HG03066 (cell line): ENCODE measurements around the gene PCGF1.

Experiments
- ATAC-seq: cut with Tn5 transposase; IDR thresholded peaks from one replicate; pipeline ENCODE4 v1.9.1; 2021; ENCODE audit warnings: low read depth; ENCODE audit not compliant: unreplicated experiment

The PCGF1 gene

DNA sequence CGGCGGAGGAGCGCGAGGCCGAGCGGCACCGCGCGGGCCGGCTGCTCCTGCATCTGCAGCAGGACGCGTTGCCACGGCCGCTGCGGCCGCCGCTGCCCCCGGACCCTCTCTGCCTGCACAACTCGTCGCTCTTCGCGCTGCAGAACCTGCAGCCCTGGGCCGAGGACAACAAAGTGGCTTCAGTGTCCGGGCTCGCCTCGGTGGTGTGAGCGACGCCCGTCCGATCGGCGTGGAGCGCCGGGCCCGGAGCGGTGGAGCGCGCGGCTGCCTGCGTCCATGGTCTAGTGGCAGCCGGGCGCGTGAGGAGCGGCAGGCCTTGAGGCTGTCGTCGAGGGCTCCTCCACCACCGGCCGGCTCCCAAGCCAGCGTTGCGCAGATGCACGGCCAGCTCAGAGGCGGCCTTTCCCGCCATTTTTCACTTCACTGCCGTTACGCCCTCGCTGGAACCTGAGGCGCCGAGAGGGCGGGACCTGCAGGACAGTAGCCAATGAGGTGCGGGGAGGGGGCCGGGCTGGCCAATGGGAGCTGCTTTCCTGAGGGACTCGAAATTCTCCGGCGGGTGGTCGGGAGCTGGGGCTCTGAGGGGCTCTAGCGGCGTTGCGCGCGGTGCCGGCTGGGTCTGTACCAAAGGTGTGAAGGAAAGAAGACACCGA, 8.6 kb upstream of the PCGF1 start:
- no peak for ATAC-seq

DNA sequence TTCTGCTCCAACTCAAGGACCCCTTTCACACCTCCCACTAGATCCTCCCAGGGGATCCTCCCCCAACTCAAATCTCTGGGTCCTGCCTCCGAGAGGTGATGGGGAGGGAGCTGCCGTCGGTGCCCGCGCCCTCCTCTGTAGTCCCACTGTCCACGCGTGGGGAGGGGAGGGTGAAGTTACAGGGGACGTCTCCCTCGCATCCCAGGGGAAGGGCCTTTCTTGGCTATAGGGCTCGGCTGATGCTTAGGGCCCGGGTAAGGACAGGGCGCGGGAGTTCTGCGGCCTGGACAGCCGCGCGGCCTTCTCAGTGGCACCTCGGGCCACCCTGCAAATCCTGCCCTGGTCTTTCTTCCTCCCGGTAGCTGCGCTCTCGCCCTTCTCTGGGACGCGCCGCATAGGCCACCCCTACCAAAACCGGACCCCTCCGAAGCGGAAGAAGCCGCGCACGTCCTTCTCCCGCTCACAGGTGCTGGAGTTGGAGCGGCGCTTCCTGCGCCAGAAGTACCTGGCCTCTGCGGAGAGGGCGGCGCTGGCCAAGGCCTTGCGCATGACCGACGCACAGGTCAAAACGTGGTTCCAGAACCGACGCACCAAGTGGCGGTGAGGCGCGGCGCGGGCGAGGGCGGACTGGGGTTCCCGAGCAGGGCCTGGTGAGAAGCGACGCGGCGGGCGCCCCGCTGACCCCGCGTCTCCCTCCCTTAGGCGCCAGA, 7.9 kb upstream of the PCGF1 start:
- no peak for ATAC-seq

DNA sequence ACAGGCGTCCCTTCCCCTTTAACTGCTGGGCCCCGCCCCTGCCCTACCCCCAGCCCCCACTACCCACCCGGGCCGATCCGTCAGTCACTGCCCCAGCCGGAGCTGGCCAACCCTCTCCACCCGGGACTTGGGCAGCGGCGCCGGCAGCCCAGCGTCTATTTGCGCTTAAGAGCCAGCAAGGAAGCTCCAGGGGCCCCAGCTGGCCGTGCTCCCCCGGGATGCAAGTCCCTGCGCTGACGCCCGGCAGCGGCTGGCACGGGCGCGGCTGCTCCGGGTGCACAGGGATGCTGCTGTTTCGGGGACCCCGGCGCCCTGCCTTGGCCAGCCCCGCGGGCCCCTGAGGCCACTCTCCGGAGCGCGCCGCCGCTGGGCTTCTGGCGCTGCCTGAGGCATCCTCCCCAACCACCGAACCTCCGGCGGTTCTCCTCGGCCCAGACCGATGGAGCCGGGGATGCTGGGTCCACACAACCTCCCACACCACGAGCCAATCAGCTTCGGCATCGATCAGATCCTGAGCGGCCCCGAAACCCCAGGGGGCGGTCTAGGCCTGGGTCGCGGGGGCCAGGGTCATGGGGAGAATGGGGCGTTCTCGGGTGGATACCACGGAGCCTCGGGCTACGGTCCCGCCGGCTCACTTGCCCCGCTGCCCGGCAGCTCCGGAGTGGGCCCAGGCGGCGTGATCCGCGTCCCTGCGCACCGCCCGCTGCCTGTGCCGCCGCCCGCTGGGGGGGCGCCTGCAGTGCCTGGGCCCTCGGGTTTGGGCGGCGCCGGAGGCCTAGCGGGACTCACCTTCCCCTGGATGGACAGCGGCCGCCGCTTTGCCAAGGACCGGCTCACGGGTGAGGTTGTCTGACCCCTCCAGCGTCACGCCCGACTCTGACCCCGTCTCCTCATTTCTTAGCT, 7.1 kb upstream of the PCGF1 start, which contains the start of gene TLX2:
Gene TLX2 (plus strand): TSS at position 83 of the 903 bp plus-strand sequence. CDS start 357 bp downstream, at position 440.
- no peak for ATAC-seq

GRCh38 chr2:74513605-74514367, 6.3 kb upstream of the PCGF1 start:
- ATAC-seq: no peak

DNA sequence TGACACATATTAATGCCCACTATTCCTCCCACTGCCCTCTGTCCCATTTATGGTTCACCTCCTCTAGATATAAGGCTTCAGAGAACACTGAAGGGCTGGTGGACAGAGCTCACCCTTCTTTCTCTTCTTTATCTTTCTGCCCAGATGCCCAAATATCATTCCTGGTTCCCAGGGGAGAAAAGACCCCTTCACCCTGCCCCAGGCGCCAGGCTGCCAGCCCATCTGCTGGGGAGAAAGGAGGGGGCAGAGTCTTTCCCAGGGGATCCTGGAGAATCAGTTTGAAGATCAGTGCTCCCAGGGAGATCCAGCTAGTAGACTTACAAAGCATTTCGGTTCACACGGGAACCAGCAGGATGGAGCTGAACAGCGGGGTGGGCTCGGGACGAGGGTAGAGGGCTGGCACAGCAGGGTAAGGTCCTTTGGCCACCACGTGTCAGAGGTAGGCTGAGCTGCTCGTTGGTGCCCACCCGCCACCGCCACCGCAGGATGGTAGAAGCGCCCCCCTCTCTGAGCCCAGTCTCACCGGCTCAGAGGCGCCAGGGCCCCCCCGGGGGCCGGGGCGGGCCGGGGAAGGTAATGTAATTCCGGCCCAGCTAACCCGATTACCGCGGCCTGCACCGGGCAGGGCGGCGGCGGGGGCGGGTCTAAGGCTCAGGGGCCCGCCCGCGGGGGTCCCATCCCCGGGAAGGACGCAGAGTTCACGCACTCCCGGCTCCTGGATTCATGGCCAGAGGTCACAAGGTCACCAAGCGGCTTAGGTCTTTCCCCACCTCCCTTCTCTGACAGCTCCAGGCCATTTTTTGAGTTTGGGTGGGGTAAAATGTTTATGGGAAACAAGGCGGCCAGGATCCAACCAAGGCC, 5.5 kb upstream of the PCGF1 start:
- ATAC-seq: no peak

DNA sequence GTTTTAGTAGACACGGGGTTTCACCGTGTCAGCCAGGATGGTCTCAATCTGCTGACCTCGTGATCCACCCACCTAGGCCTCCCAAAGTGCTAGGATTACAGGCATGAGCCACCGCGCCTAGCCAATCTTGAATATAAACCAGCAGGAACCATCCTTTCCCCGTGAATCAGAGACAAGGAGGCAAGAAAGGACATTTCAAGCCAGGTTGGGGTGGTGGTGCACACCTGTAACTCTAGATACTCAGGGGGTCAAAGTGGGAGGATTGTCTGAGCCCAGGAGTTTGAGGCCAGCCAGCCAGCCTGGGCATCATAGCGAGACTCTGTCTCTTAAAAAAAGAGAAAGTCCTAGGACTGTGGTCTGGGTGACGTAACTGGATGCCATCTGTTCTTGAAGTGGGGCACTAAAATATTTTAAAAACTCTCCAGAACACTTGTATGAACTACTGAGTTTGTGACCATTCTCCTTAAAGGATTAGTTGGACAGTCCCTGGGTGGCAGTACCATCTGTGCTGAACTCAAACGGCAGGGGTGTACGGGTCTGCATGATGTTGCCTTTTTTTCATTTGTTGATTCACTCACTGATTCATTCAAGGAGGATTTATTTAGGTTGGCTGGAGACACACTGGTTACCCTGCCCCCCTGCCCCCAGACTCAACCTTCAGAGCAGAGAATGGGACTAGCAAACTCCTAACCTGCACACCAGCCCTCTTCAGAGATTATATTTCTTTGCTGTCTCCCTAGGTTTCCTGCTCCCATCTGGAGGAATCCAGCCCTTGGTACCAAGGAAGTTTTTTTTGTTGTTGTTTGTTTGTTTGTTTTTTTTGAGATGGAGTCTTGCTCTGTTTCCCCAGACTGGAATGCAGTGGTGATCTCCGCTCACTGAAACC, 3.9 kb upstream of the PCGF1 start:
- no peak for ATAC-seq

DNA sequence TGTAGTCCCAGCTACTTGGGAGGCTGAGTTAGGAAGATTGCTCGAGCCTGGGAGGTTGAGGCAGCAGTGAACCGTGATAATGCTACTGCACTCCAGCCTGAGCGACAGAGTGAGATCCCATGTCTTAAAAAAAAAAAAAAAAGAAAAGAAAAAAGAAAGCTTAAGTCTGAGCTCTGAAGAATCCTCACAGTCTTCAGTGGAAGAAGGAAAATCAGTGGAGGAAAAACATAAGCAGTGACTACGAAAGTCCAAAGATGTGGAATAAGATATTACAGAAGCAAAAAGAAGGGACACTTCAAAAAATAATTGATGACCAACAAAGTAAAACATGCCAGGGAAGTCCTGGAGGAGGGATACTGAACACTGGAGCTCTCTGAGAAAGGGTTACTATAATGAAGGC, 2.8 kb upstream of the PCGF1 start:
- no peak for ATAC-seq

DNA sequence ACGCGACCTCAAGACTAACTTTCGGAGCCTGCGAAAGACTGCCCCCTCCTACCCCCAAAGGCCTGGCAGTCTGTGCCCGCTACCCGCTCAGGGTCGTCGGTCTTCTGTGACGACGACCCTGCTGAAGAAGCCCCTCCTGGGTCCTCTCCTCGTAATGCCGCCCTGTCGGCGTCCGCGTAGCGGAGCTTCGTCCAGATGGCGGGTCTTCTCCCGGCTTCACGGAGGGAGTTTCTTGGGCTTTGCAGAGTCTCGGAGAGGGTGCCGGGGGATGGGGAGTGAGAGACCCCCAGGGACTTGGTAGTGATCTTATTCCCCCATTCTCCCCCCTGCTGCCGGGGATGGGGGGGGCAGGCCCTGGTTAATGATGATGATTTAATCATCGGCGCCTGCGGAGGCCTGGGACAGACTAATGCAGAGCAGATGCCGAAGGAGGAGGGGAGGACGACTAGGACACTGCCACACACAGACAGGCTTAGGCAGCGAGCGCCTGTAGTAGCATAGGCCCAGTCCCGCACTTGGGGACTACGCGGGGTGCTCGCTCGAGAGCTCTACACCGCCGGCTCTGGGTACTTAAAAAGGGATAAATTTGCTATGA, 528 bp upstream of the PCGF1 start:
- peak; percentile 17 for ATAC-seq

GRCh38 chr2:74505448-74506246, 1.8 kb downstream of the PCGF1 start:
- ATAC-seq: no peak

DNA sequence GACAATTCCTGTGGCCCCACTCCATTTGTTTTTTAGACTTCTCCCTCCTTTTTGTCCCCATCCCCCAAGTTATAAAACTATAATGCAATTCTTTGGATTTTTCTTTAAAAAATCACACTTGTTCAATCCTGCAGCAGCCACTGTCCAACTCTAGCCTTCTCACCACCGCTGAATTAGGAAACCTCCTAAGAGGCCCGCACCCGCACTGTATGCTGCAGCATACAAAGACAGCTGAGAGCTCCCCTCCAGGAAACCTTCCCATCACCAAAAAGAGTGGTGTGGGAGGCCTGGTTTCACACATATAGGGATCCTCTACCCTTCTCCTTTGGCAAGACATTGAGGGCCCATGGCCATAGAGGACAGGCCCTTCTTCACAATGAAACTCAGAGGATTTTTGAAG, 2.9 kb downstream of the PCGF1 start:
- no peak for ATAC-seq

GRCh38 chr2:74503506-74504475, 3.7 kb downstream of the PCGF1 start:
- ATAC-seq: no peak

GRCh38 chr2:74502720-74503505, 4.6 kb downstream of the PCGF1 start:
- ATAC-seq: peak; percentile 43

- no peak for ATAC-seq
These were observed 5.3 kb downstream of the PCGF1 start for GRCh38 chr2:74502147-74502719.

DNA sequence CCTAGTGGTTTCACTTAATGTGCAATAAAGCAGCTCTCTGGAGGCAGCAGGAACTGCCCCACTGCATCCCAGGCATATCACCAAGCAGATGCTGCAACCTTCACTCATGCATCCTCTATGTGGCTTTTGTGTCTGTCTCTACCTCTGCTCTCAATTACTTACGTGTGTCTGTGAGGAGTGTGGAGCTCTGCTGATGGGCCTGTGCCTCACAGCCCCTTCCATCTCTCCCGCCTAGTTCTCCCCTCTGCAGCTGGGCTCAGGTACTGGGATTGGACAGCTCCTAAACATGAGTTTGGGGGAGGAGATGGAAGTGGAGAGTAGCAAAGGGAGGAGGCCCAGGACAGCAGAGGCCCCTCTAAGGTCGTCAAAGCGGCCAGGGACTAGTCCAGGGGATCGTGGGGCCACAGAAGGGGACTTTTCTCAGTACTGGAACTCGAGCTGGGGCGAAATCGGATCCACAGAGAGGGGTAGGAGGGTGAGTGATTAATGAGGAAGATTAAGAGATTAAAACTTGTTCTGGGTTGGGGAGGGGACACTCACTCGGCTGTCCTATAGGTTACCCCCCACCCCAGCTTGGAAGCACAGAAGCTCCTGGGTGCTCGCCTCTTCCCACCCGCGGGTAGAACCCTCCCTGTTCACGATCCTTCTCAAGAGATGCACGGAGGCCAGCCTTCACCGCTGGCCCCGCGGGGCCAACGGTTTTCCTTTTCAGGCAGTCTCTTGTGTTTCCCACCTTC, 6.0 kb downstream of the PCGF1 start:
- ATAC-seq: no peak

DNA sequence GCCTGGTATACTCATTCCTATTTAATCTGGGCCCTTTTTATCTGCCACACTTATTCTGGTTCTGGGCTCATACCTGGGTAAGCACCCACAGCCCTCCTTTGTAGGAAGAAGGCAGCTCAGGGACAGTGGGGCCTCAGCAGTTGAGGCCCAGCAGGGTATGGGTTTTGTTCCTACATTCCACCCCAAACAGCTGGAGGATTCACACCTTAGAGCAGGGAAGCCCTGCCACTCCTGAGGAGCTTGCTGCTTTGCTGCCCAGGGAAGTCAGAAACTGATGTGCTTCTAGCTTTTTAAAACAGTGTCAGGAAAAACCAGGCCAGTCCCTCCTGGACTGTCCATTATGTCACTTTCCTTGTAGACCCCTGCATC, 6.9 kb downstream of the PCGF1 start:
- no peak for ATAC-seq
